Ureter (tissue), 1 donor: ENCODE data around the gene FOXL3. TPM values are rescaled to one million over a fixed set of nuclear protein-coding genes. Genes with fewer than 3 reads are reported as not detected.
"Not testable (repeated sequence)": the region's sequence is repeated elsewhere in the genome, so short reads cannot be mapped to it uniquely, and the experiment has no call there.

Source experiments
- DNase-seq: peaks from one replicate; pipeline ENCODE4 v3.0.0-alpha.2; 2020; ENCODE audit warnings: low spot score
- total RNA-seq: library from RNA; stranded (reverse); gene quantifications from one replicate; pipeline ENCODE4 v1.2.4, GENCODE V29; 2023
- donor health status: DM: yes; HTN: yes; CAD: no.

Gene FOXL3
- total RNA-seq, 1 donor from 2014 or later: not detected

DNA sequence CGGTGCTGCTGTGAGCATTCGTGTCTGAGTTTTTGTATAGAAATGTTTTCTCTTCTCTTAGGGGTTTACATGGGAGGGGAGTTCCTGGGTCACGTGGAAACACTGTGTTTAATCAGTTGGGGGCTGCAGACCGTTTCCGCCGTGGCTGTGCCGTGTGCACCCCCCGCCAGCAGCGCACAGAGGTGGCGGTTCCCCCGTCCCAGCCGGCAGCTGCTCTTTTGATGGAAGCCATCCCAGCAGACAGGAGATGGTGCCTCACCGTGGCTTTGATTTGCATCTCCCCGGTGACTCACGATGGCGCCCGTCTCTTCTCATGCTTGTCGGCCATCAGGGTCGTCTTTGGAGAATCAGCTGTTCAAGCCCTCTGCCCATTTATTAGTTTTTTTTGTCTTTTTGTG, 34.9 kb upstream of the FOXL3 start:
- DNase-seq: no peak

DNA sequence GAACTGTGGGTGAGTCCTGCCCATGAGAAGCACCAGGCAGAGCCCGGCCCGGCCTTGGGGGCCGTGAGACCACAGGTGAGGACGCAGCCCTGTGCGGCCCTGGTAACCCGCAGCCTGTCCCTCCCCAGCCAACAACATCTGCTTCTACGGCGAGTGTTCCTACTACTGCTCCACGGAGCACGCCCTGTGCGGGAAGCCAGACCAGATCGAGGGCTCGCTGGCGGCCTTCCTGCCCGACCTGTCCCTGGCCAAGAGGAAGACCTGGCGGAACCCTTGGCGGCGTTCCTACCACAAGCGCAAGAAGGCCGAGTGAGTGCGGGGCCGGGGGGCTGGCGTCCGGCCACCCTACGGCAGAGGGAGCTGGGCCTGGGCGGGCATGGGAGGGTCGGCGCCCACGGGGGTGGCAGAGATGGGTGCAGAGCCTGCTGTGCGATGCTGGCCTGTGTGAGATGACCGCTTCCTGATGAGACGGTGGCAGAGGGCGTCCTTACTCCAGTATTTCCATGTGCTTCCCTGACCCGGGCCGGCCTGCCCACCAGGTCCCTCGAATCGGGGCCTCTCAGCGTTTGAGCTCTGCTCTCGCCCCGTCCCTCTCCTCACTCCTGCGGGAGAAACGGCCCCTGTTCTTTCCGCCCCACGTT, 34.1 kb upstream of the FOXL3 start:
- DNase-seq: no peak

DNA sequence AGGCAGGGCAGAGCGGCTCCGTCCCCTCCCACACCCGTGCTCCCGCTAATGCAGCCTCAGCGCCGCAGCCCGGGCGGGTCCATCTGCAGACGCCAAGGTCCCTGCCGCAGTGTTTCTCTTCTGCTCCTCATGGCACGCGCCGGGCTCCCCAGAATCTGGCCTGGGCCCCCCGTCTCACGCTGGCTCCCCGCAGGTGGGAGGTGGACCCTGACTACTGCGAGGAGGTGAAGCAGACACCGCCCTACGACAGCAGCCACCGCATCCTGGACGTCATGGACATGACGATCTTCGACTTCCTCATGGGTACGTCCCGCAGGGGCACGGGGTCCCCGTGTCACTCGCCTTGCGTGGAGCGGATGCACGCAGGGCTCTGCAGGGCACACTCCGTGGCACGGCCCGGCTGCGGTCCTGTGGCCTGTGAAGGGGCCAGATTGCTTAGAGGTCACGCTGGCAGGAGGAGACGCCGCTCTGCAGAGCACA, 33.5 kb upstream of the FOXL3 start:
- DNase-seq: no peak

DNA sequence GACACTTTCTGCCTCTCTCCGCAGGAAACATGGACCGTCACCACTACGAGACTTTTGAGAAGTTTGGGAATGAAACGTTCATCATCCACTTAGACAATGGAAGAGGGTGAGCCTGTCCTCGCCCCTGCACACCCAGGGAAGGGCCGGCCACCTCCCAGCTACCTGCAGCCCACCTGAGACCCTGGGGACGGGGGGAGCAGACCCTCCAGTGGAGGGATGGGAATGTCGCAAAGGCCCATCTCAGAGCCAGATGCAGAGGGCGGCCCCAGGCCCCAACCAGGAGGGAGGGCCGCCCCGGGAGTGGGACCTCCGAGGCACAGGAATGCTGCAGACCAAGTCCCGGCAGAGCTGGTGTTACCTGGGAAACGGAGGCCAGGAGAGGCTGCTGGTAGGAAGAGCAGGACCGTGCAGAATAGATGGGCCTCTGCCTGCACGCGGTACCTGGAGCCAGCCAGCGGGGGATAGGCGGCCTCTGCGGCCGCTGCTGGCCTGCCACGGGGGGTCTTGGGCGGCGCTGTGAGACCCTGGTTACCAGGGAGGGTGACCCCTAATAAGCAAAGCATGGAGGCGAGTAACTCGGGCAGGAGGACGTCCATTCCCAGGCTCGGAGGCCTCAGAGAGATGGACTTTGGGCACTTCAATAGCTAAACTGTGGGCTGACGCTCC, 32.9 kb upstream of the FOXL3 start:
- DNase-seq: no peak

DNA sequence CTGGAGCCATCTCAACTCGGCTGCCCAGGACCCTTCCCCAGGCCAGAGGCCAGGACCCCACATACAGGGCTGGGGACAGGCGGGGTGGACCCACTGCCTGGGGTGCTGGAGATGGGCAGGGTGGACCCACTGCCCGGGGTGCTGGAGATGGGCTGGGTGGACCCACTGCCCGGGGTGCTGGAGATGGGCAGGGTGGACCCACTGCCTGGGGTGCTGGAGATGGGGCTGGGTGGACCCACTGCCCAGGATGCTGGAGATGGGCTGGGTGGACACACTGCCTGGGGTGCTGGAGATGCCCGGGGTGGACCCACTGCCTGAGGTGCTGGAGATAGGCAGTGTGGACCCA, 32.4 kb upstream of the FOXL3 start:
- no peak for DNase-seq

DNA sequence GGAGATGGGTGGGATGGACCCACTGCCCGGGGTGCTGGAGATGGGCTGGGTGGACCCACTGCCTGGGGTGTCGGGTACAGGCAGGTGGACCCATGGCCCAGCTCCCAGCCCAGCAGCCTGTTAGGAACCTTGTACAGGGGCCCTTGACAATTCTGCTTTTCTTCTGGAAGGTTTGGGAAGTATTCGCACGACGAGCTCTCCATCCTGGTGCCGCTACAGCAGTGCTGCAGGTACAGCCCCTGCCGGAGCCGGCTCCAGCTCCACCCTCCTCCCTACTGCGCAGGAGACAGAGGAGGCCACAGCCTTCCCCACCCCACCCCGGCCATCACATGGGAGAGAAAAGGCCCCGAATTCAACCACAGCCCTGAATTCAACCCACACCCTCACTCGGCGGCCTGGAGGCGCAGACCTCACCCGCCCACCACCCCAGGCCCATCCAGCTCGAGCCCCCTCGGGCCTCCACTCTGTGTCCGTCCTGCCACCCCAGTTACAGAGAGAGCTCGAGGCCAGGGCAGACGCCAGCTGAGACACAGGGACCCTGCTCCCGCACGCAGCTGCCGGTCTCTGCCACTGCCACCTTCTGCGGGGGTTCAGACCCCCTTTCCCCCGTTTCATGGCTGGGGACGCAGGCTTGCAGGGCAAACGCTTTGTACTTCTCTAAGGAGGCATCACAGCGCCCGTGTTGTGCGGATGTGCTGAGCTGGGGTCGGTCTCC, 31.3 kb upstream of the FOXL3 start:
- no peak for DNase-seq

DNA sequence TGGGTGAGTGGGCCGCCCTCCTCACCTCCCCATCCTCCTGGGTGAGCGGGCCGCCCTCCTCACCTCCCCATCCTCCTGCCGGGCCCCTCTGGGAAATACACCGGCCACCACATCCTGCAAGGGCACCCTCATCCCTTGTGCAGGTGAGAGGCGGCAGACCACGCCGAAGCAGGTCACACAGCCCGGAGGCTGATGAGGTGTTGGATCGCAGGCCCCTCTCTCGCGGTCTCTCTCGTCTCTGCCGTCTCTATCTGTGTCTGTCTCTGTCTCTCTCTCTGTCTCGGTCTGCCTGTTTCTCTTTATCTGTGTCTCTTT, 30.8 kb upstream of the FOXL3 start:
- no peak for DNase-seq

DNA sequence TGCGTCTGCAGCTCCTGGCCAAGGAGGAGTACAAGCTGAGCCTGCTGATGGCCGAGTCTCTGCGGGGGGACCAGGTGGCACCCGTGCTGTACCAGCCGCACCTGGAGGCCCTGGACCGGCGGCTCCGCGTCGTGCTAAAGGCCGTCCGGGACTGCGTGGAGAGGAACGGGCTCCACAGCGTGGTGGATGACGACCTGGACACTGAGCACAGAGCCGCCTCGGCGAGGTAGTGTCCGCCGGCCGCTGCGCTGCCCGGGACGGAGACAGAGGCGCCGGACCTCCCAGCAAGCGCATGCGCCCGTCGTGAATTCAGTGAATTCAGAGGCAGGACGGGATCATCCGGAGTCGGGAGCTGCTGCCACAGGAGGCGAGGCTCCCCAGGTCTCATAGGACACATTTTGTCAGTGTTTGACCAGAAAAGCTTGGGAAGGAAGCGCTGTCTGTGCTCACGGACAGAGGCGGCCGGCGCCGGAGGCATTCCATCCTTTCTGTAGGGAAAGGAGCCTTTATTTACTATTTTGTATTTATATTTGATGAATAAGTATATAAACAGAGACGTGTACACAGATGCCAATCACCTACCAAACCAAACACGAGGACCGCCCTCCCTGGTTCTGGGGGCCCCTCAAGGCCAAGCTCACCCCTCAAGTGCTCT, 30.1 kb upstream of the FOXL3 start:
- no peak for DNase-seq

DNA sequence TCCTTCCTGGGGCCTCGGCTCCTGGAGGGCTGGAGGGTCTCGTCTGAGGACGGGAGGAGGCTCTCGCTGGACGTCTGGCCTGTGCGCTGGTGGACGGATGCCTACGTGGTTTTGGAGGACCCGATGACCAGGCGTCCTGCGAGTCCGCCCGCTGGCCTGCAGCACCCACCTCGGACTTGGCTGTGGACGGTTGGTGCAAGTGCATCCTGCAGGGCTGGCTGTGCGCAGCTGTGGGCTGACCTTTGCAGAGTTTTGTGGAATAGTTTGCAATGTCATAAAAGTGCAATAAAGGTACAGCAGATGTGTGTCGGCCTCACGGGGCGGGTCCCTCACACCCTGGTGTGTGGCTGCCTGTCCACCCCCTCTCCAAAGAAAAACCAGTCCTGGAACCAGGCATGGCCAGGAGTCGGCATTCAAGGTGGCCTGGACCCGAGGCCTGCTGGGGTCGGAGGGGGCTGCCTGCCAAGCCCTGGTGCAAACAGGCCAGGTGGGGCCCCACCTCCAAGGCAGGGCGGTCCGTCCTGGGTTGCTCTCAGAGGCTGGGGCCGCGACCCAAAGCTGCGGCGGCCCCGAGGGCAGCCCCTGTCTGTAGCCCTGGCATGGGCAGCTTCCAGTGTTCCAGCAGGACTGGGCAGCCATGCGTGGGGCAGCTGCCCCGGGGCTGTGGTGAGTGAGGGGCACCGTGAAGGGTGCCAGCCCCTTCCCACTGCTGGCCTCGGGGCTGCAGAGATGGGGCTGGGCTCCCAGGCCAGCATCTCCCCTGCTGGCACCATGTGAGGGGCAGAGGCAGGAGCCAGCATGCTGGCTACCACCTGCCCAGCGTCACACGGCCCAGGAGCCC, 29.3 kb upstream of the FOXL3 start:
- DNase-seq: no peak

DNA sequence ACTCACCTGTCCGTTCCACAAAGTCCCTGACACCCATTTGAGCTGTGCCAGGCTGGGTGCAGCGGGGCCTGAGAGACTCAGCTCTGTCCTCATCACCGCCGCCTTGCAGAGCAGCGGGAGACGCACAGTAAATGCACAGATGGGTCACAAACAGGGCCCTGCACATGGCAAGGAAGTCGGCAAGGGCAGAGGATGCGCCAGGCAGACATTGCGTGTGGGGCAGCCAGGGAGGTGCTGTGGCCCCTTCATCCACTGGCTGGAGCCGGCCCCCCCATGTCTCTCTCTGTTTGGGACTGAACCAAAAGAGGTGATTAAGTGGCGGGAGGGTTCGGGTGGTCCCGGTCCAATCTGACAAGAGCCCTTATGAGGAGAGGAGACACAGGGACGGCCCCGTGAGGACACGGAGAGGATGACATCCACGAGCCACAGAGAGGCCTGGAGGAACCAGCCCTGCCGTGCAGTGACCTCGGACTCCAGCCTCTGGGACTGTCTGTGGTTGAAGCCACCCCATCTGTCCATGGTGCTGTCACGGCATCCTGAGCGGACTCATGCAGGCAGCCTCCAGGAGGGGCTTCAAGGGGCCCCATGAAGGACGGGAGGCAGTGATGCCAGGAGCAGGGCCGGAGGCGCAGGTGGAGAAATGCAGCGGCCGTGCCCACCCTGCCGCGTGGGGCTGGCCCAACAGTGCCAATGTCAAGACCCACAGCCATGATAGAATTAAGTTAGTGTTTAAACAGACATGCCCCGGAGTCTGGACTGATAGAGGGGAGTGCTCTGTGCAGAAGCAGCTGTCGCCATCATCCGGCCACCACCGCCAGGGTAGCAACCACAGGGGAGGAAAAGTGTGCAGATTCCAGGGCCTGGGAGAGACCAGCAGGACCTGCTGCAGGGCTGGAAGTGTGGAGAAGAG, 28.4 kb upstream of the FOXL3 start:
- no peak for DNase-seq

DNA sequence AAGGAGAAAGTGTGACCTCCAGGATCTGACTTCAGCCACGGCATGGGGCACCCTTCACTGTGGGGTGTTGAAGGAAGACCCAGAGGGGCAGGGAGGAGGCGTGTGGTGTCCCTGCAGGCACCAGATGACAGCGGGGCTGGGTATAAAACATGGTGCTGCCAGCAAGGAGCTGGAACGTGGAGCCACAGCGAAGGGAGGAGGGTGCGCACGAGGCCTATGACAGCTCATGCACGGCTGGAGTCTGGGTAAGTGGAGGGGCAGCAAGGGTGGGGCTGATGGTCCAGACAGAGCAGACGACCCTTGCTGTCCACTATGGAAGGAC, 27.8 kb upstream of the FOXL3 start:
- no peak for DNase-seq

DNA sequence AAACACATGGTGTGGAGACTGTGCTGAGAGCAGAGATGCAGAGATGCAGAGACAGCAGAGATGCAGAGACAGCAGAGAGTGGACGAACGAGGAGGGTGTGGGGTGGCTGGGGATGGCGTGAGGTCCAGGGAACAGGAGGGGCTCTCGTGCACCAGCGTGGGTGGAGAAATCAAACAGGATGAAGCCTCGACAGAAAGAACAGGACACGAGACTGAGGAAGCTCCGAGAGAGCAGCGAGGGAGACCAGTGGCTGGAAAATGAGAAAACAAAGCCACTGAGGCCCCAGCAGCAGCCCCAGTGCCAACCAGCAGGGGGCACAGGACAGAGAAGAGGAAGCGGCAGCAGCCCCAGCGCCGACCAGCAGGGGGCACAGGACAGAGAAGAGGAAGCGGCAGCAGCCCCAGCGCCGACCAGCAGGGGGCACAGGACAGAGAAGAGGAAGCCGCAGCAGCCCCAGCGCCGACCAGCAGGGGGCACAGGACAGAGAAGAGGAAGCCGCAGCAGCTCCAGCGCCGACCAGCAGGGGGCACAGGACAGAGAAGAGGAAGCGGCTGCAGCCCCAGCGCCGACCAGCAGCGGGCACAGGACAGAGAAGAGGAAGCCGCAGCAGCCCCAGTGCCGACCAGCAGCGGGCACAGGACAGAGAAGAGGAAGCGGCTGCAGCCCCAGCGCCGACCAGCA, 27.2 kb upstream of the FOXL3 start:
- DNase-seq: not testable (repeated sequence)

DNA sequence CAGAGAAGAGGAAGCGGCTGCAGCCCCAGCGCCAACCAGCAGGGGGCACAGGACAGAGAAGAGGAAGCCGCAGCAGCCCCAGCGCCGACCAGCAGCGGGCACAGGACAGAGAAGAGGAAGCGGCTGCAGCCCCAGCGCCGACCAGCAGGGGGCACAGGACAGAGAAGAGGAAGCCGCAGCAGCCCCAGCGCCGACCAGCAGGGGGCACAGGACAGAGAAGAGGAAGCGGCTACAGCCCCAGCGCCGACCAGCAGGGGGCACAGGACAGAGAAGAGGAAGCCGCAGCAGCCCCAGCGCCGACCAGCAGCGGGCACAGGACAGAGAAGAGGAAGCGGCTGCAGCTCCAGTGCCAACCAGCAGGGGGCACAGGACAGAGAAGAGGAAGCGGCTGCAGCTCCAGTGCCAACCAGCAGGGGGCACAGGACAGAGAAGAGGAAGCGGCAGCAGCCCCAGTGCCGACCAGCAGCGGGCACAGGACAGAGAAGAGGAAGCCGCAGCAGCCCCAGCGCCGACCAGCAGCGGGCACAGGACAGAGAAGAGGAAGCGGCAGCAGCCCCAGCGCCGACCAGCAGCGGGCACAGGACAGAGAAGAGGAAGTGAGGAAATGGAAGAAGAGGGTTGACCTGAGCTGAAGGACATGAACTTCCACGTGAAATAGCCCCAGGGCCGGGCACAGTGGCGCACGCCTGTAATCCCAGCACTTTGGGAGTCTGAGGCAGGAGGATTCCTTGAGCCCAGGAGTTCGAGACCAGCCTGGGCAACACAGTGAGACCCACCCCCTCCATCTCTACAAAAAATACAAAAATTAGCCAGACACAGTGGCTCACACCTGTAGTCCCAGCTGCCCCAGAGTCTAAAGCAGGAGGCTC, 26.3 kb upstream of the FOXL3 start:
- not testable (repeated sequence) for DNase-seq

DNA sequence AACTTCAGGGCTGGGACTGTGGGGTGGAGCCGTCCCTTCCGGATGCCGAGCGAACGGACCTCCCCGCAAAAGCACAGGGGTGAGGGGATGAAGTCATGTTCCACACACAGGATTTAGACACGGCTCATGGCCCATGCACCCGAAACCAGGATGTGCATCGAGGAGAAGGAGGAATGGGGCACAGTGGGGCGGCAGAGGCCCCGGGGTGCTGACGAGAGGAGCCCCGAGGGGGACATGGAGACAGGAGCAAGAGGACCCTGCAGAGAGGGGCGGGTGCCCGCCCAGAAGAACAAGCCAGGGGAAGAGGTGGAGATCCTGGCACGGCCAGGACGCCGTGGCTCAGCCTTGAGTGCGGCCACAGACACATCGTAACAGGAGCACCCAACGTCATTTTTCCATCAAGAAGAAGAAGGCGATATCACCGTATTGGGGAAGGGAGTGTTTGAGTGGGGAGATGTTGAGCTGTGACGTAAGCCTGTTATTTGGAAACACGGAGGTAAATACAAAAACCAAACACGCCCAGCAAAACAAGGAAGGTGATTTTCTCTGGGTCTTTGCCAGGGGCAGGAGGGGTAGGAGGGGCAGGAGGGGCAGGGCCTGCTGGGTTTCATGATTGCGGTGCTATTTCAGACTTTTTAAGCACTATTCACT, 25.3 kb upstream of the FOXL3 start:
- peak; percentile 72 for DNase-seq

DNA sequence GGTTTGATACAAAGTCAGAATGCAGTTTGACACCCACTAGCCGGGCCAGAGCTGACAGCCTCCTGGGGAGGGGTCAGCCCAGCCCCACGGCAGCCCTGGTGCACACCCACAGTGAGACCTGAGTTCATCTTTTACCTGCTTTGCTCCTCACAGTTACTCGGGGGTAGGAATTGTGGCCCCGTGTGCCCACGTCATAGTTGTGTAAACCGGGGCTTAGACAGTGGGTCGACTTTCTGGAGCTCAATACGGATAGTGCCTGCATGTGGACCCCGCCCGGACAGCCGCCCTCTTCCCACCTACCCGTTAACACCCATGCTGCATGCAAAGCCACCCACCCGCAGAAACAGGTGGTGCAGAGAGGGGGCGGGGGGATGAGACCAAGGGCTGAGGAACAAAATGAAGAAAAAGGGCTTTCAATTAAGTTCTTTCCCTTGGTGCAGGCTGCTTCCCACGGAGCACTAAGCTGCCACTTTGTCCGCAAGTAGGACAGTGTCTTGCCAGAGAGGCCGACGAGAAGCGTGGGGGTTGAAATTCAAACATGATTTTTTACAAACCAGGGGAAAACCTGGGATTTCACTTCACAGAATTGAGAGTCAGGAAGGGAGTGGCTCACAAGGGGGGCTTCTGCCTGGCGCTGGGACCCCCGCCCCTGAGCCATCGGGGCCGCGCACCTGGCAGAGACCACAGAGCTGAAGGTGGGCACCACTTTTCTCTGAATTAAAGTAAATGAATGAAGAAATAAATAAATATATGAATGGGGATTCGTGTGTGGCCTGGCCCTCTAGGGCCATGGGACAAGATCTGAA, 24.6 kb upstream of the FOXL3 start:
- no peak for DNase-seq

DNA sequence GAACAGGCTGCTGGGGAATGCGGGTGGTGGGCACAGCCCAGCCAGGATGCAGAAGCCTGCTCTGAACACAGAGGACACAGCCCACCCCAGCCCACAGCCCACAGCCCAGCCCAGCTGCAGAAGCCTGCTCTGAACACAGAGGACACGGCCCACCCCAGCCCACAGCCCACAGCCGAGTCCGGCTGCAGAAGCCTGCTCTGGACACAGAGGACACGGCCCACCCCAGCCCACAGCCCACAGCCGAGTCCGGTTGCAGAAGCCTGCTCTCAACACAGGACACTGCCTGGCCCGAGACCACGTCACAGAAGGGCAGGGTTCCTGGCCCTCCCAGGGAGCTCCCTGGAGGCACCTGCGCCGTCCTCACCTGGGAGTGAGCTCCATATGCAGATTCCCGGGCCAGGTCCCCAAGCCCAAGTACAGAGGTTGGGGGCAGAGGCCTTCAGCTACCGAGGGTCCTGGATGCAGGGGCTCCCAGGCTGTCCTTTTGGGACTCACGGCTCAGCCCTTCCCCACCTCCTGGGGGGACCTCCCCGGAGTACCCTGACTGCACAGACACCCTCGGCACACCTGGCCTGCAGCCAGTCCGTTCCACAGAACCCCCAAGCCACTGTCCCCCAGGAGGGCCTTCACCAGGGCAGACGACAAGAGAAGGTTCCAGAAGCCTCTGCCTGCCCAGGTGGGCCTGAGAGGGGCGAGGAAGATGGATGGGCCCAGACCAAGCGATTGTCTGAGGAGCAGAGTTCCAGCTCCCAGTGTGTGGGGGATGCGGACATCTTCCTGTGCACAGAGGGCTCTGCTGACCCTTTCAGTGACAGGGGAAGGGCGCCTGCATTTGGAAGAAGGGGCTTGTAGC, 23.7 kb upstream of the FOXL3 start:
- no peak for DNase-seq
